HS-5 (cell line): ENCODE results near the gene B4GALT5.
"Not testable (repeated sequence)": the region's sequence is repeated elsewhere in the genome, so short reads cannot be mapped to it uniquely, and the experiment has no call there.

Experiments
- DNase-seq: peaks from one replicate; pipeline ENCODE4 v3.0.0-alpha.2; 2012; ENCODE audit warnings: low read depth

The B4GALT5 gene

DNA sequence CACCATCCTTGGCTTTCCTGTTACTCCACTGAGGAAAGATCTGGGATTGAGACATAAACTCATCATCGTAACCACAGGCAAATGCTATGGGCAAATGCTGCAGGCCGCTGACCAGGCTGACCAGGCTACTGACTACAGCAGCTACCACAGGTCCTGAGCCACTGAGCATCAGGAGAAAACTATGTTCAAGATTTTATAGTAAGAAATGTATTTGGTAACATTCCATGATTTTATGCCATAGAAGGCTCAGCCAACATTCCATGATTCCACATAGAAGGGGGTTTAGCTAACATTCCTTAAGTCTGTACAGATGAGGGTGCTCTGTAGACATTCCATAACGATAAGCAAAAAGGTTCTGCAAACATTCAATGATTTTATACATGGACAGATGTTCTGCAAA lies 16.1 kb upstream of the B4GALT5 start:
- DNase-seq = peak; percentile 65

DNA sequence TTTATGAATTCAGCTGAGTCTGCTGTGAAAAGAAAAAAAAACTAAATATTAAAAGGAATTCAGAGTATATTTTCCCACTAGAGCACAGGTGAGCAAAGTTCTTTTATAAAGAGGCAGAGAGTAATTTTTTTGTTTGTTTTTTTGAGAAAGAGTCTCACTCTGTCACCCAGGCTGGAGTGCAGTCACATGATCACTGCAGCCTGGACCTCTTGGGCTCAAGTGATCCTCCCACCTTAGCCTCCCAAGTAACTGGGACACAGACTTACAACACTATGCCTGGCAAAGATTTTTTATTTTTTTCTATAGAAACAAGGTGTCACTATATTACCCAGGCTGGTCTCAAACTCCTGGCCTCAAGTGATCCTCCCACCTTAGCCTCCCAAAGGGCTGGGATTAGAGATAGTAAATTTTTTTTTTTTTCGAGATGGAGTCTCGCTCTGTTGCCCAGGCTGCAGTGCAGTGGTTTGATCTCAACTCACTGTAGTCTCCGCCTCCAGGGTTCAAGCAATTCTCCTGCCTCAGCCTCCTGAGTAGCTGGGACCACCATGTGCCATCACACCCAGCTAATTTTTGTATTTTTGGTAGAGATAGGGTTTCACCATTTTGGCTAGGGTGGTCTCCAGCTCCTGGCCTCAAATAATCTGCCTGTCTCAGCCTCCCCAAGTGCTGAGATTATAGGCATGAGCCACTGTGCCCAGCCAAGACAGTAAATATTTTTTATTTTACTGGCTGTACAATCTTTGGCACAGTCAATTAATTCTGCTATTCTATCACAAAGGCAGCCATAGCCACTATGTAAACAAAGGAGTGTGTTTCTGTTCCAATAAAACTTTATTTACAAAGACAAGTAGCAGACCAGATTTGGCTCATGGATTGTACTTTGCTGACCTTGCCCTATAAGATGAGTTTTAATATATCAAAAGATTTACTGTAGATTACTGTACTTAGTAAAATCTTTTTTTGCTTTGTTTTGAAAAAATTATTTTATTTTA lies 14.5 kb upstream of the B4GALT5 start:
- DNase-seq = no peak

DNA sequence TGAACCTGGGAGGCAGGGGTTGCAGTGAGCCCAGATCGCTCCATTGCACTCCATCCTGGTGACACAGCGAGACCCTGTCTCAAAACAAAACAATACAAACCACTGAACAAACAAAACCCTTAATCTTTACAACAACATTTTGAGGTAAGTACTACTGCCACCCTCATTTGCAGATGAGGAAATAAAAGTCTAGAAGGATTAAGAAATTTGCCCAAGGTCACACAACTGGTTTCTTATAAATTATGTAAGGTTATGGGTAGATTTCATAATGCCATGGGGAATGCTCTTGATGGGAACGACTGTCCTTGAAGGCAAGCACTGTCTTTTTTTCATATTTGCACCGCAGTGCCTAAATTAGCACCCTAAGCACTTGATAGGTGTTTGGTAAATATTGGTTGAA lies 13.8 kb upstream of the B4GALT5 start:
- DNase-seq = no peak

DNA sequence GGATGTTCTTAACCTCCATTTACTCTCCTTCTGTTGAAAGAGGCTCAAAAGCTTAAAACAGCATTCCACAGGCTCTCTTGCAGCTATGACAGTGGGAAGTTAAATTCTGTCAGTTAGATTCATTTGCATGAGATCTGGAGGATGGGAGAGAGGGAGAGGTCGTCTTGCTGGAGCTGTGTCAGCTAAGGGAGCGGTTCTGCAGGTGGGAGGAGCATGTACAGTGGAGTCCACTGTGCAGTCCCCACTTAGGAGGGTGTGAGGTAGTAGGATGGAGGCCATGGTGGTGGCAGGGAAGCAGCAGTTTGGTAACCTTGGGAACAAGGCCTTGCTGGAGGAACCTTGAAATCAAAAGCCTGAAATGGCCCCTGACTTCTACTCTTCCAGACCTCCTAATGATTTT lies 12.0 kb upstream of the B4GALT5 start:
- no peak for DNase-seq

DNA sequence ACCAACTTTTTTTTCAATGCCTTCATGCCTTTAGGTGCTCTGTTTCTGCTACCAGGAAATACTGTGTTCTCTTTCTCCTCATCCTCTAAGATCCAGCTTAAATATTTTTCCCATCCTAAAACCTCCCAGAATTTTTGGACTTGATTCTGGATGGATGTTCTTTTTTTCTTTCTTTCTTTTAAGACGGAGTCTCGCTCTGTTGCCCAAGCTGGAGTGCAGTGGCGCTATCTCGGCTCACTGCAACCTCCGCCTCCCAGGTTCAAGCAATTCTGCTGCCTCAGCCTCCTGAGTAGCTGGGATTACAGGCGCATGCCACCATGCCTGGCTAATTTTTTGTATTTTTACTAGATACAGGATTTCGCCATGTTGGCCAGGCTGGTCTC lies 11.5 kb upstream of the B4GALT5 start:
- not testable (repeated sequence) for DNase-seq

DNA sequence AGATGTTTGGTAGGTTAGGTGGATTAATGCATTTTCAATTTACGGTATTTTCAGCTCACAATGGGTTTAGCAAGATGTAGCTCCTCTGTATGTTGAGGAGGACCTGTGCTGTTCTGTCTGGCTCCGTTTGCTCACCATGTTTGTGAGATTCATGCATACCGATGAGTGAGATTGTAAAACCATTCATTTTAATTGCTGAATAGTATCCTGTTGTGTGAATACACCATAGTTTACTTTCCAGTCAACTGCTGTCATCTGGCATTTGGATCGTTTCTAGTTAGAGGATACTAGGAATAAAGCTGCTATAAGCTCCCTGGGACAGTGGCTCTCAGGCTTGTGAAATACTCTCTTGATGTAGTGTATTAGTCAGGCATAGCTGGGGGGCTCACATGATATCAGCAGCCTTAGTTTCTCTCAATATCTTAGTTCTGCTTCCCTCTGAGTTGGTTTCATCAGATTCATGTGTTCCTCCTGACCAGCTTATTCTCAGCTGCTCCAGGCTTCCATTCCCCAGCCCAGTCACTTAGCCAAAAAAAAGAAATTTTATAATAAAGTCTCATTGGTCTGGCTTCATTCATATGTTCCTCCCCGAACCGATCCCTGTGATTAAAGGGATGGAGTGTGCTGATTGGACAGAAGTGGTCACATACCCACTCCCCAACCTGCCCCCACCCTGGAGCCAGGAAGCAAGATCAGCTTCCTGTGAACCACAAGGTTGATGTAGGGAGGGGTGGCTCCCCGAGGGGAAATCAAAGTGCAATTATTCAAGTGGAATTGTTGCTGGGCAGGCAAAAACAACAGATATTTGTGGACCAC lies 10.9 kb upstream of the B4GALT5 start:
- DNase-seq = no peak

DNA sequence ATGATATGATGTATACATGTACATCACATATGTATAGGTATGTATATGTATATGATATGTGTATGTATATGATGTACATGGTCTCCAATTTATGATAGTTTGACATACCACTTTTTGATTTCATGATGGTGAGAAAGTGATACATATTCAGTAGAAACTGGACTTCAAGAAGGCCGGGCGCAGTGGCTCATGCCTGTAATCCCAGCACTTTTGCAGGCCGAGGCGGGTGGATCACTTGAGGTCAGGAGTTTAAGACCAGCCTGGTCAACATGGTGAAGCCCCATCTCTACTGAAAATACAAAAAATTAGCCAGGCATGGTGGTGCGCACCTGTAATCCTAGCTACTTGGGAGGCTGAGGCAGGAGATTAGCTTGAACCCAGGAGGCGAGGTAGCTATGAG lies 10.1 kb upstream of the B4GALT5 start:
- DNase-seq = not testable (repeated sequence)

DNA sequence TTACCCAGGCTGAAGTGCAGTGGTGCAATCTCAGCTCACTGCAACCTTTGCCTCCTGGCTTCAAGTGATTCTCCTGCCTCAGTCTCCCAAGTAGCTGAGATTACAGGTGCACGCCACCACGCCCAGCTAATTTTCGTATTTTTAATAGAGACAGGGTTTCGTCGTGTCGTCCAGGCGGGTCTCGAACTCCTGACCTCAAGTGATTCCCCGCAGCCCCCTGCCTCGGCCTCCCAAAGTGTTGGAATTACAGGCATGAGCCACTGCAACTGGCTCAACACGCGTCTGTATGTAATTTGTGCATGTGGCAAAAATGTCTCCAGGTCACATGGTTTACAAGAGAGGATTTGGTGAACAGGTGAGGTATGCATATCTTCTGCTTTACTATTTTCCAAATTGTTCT lies 7.6 kb upstream of the B4GALT5 start:
- not testable (repeated sequence) for DNase-seq

DNA sequence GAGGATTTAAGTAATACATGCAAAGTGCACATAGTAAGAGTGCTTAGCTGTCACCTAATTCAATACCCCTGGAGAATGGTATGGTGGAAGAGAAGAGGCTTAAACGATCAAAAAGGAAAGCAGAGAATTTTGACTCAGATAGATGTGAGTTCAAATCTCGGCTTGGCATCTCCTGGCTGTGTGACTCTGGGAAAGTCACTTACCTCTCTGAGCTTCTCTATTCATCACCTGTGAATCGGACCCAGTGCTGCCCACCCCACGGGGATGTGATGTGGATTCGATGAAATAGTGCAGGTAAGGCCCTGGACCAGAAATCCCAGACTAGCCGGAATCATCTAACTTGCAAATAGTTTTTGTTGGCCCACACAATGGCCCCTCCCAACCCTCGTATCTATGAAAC lies 1.8 kb upstream of the B4GALT5 start:
- DNase-seq = no peak

DNA sequence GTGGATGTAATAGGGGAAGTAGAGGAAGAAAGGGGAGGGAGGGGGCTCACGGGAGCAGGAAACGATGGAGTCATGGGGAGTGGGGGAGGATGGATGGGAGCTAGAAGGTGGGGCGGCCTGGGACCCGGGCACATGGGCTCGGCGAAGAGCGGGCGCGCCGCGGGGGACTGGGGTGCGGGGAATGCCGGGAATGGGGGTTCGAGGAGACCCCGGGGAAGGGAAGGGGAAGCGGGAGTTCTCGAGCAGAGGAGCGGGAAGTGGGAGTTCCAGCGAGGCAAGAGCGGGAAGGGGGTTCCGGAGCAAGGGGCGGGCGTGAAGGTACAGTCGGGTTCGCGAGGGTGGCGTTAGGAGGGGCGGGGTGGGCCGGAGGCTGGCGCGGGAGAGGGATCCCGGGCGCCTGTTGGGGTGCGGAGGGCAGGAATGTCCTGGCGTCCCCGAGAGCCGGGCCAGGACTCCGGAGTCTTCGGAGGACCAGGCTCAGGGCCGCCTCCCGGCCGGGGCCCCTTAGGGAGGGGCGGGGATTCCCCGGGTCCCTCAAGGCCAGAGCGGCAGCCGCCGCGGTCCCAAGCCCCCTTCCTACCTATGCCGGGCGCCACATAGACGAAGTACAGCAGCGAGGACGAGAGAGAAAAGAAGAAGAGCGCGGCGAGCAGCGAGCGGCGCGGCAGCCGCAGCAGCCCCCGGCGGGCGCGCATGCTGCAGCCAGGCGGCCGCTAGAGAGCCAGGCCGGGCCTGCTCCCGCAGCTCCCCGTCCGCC lies 504 bp downstream of the B4GALT5 start:
- no peak for DNase-seq

DNA sequence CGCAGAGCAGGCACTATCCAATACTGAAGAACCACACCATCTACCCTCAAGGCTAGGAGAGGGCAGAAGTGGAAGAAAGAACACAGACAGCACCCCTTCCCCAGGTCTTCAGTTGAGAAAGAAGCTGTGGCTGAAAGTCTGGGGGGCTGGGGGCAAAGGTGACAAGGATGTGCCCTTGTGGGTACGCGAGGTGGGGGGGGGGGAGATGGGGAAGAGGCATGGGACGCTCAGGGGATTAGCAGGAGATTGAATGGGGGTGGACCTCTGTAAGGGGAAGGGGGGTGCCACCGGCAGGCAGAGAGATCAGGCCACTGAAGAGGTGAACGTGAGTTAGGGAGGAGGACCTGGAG lies 1.1 kb downstream of the B4GALT5 start:
- DNase-seq = no peak

DNA sequence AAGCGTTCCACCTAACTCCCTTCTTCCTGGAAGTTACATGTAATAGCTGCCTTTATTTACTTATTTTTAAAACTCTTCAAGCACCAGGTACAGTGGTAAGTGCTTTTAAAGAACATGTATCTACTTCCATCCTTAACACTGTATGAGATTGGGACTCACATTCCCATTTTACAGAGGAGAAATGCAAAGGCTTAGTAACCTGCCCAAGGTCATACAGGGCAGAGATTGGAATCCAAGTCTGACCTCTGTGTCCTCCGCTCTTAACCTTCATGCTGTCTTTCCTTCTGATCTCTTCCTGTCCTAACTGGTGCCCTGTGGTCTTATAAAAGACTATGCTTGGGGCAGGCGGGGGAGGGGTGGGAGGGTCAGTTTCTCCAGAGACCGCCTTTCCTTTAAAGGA lies 1.6 kb downstream of the B4GALT5 start:
- DNase-seq = no peak

DNA sequence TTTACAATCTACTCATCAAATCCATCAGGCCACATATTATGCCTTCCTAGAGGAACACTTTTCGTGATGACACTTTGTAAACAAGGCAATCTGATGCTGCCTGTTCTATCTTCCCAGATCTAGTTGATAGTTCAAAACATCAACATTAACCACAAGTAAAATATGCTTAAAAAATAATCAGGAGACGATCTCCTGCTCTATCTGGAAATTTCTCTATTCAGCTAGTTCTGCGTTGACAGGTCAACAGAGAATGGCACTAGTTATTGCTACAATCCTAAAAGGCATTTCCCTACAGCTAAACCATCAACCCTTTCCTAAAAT lies 2.1 kb downstream of the B4GALT5 start:
- DNase-seq = no peak

DNA sequence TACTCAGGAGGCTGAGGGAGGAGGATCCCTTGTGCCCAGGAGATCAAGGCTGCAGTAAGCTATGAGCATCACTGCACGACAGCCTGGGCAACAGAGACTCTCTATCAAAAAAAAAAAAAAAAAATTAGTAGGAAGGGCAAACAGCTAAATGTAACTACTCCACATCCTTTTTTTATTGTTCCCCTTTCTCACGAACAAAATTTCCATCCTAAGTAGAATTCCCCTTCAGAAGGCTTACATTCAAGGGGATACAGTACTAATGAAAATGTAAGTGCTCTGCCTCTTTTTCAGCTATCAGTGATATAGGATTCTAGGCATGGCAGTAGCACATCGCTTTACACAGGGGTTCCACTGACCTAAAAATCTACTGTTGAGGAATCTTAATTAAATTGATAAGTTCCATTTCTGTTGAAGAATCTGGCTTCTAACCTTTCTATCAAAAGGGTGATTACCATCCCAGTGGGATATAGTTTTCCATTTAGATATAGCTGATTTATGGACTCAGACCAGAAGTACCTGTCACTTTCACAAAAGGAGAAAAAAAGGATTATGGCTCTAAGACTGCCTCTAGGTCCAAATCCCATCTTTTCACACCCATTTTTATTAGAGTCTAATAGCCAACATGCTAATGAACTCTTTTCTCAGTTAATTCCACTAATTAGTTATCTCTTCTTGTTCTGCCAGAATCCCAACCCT lies 2.6 kb downstream of the B4GALT5 start:
- no peak for DNase-seq

DNA sequence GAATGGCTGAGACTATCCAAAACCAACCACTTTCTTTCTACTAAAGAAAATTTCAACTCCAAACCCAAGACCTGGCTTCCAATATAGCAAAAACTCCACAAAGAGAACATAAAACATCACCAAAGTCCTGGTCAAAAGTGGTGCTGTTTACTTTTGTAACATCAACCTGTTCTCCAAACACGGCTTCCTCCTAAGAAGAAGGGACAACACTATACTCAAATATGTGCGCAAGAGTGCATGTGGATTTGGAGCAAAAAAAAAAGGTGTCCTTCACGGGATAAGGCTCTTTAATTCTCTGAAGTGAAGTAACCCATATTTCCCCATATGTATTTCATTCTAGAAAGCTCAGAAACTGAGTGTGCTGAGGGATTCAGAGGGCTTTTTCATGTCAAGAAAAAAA lies 6.6 kb downstream of the B4GALT5 start:
- DNase-seq = no peak

DNA sequence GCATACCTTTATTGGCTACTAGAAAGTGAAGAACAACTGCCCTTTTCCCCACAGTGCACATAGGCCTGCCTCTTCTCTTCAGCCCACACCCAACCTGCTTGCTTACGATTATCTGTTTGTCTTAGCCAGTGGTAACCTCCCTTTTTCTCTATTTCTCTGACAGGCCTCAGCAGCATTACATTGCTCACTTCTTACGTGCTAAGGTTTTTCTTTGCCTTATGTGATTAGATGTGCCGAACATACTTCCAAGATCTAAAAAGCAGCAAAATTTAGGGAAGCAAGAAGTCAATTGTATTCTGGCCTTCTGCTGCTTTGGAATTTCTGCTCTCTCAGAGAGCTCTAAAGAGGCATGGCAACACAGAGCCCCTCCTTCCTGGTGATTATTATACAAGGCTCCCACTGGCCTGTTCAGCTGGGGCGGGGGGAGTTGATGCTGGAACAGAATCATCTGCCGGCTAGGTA lies 7.0 kb downstream of the B4GALT5 start:
- DNase-seq = no peak

DNA sequence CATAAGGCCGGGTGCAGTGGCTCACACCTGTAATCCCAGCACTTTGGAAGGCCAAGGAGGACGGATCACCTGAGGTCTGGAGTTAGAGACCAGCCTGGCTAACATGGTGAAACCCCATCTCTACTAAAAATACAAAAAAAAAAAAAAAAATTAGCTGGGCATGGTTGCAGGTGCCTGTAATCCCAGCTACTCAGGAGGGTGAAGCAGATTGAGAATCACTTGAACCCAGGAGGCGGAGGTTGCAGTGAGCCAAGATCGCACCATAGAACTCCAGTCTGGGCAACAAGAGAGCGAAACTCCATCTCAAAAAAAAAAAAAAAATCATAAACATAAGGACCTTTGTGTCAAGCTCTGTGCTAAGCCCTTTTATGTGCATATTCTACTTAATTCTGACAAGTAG lies 7.8 kb downstream of the B4GALT5 start:
- not testable (repeated sequence) for DNase-seq

DNA sequence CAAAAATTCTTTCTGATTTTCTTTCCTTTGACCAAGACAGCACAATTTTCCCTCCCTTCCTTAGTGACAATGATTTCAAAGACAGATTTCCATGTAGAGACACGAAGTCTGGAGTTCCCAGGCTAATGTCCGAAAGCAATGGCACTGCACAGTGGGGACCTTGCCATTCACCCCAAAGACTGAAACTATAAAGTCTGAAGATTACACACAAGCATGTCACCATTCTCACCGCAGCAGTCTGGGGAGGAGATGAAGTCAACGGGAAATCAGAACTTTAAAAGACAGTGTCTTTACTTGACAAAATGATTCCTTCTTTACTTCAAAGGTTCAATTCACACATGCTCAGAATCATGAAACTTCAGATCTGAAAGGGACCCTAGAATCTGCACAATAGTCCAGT lies 8.3 kb downstream of the B4GALT5 start:
- DNase-seq = no peak

DNA sequence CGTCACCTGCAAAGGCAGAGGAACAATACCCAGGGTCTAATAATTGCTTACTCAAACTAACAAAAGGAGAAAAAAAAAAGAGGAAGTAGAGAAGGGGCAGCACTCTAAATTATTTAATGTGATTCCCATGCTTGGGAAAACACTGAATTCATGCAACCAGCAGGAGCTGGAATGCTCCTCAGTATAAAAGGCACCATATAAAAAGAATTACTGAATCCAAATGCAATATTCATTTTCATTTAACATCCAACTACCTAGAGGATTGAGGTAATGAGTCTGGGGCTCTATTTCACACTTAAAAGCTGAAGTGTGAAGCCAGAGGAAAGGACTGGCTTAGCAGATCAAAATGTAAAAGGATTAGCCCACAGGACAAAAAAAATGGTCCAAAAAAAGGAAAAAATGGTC lies 8.7 kb downstream of the B4GALT5 start:
- DNase-seq = no peak

DNA sequence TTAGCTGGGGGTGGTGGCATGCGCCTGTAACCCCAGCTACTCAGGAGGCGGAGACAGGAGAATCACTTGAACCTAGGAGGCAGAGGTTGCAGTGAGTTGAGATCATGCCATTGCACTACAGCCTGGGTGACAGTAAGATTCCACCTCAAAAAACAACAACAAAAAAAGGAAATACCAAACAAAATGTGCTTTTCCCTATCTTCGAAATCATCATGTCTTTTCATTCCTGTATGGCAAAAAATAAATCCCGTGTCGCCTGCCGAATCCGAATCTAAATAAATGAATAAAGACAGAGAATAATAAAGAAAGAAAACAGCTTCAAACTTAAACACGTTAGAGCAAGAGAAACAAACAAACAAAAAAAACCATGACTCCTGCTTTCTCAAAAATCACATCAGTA lies 11.8 kb downstream of the B4GALT5 start:
- DNase-seq = no peak

DNA sequence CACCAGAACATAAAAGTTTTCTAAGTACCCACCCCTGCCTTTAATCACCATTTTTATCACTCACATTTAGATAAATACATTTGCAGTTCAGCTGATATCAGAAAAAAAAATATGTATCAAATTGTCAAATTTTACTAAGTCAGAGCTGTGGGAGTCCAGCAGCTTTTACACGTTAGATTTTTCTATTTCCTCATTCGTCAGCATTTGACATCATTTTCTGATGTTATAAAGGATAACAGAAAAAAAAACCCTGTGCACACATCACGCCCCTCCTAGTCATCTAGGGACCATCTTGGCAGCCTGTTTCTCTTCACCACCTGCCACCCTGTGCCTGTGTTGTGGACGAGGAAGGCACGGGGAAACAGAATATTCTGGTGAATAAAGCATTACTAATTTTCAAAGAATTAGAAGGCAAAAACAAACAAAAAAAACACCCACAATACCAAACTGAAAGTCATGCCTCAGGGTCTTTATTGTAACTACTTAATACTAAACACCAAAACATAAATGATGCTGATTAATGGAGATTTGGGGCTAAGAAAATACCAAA lies 12.4 kb downstream of the B4GALT5 start:
- no peak for DNase-seq
